ENCODE measurements around the gene FERMT1.
"Not testable (repeated sequence)": the region's sequence is repeated elsewhere in the genome, so short reads cannot be mapped to it uniquely, and the experiment has no call there.

Gene FERMT1

GRCh38 chr20:6040958-6041807 is 81.6 kb downstream of the FERMT1 start:
- DNase-seq (ENCODE audit: low read depth in 2 of 2) = no peak

- DNase-seq (ENCODE audit: low read depth in 2 of 2) = no peak
These were observed 82.3 kb downstream of the FERMT1 start for GRCh38 chr20:6040540-6040939.

DNA sequence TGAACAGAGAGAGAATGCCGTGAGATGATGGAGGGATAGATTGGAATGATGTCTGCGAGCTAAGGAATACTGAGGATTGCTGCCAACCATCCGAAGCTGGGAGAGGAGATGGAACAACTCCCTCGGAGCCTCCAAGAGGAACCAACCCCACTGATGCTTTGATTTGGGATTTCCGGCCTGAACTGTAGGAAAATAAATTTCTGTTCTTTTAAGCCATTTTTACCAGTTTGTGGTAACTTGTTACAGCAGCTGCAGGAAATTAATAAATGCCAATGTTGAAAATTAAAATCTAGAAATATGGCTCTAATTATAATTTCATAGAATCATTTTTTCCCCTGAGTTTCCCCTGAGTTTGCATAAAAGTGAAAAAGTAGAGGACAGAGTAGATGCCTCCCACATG is 83.1 kb downstream of the FERMT1 start:
- no peak for DNase-seq (ENCODE audit: low read depth in 2 of 2)

- DNase-seq (ENCODE audit: low read depth in 2 of 2) = no peak
These were observed 84.6 kb downstream of the FERMT1 start for GRCh38 chr20:6038256-6038655.

DNA sequence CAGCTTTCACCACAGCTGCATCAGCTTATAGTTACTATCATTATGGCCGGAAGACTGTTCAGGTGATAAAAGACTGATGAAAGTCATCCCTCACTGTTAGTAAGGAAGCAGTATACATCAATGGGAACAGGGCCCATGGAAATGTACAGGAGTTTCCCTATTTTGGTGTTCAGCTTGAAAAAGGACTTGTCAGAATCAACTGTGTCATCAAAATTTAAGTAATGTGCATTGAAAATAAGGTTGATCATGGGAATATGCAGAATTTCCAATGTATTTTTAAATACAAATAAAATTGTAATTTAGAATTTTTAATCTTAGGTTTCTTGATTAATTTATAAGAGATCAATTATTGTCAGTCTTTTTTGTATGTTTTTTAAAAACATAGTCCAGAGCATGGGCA is 85.7 kb downstream of the FERMT1 start:
- DNase-seq (ENCODE audit: low read depth in 2 of 2) = no peak

- no peak for DNase-seq (ENCODE audit: low read depth in 2 of 2)
These were observed 86.6 kb downstream of the FERMT1 start for GRCh38 chr20:6036213-6036612.

- DNase-seq (ENCODE audit: low read depth in 2 of 2) = no peak
These were observed 88.5 kb downstream of the FERMT1 start for GRCh38 chr20:6034134-6034969.

GRCh38 chr20:6032907-6033306 is 89.9 kb downstream of the FERMT1 start:
- DNase-seq (ENCODE audit: low read depth in 2 of 2) = not testable (repeated sequence)

DNA sequence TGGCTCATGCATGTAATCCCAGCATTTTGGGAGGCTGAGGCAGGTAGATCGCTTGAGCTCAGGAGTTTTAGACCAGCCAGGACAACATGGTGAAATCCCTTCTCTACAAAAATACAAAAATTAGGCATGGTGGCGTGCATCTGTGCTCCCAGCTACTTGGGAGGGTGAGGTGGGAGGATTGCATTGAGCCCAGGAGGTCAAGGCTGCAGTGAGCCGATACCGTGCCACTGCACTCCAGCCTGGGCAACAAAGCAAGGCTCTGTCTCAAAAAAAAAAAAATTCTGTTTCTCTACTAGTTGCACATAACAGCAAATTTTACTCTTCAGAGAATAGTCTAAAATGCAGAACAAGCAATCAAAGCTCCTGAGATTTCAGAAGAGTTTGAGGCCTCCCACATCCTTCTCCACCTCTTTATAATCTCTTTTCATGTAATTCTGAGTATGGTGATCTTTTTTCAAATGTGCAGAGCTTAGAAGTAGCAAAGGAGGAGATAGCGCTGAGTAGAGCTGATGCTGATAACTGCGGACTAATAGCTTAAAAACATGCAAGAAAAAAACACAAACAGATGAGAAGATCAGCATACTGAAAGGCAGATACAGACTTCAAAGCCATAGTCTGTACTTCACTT is 92.3 kb downstream of the FERMT1 start:
- DNase-seq (ENCODE audit: low read depth in 2 of 2) = no peak

DNA sequence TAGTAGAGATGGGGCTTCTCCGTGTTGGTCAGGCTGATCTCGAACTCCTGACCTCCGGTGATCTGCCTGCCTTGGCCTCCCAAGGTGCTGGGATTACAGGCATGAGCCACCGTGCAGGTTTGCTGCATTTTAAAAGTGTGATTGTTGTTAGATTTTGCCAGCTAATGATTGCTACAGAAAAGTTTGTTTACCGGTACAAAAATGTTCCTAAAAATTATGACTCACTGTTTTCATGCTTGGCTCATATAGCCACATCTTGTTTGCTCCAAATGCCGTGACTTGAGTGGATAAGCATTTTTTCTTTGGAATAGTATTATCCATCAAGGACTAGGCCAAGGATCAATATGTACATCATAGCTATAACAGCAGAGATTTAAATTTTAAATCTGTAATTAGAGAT is 93.3 kb downstream of the FERMT1 start:
- DNase-seq (ENCODE audit: low read depth in 2 of 2) = no peak

GRCh38 chr20:6028818-6029217 is 94.0 kb downstream of the FERMT1 start:
- no peak for DNase-seq (ENCODE audit: low read depth in 2 of 2)

- DNase-seq (ENCODE audit: low read depth in 2 of 2) = no peak
These were observed 96.8 kb downstream of the FERMT1 start for GRCh38 chr20:6026051-6026450.
